Kidney capillary endothelial cell (primary cell): ENCODE data around the gene MCOLN2.
"Not testable (repeated sequence)": the region's sequence is repeated elsewhere in the genome, so short reads cannot be mapped to it uniquely, and the experiment has no call there.

Source experiments
- DNase-seq: peaks from one replicate; pipeline ENCODE4 v3.0.0-alpha.2; 2018; ENCODE audit warnings: low spot score

MCOLN2 gene

GRCh38 chr1:84940481-84940880, 56.4 kb downstream of the MCOLN2 start:
- peak; percentile 21 for DNase-seq

- DNase-seq = no peak
Measured at GRCh38 chr1:84939761-84940160, 57.2 kb downstream of the MCOLN2 start.

GRCh38 chr1:84939151-84939550, 57.8 kb downstream of the MCOLN2 start:
- no peak for DNase-seq

GRCh38 chr1:84936116-84936810, 60.6 kb downstream of the MCOLN2 start:
- DNase-seq = peak; percentile 71

GRCh38 chr1:84933011-84933611, 63.8 kb downstream of the MCOLN2 start:
- no peak for DNase-seq

GRCh38 chr1:84930831-84931230, 66.1 kb downstream of the MCOLN2 start:
- no peak for DNase-seq

- DNase-seq = no peak
Measured at GRCh38 chr1:84930329-84930728, 66.6 kb downstream of the MCOLN2 start.

- no peak for DNase-seq
Measured at GRCh38 chr1:84929581-84929980, 67.3 kb downstream of the MCOLN2 start.

GRCh38 chr1:84928979-84929378, 67.9 kb downstream of the MCOLN2 start:
- DNase-seq = no peak

- DNase-seq = no peak
Measured at GRCh38 chr1:84923317-84923716, 73.6 kb downstream of the MCOLN2 start.

- DNase-seq = no peak
Measured at GRCh38 chr1:84920159-84920558, 76.8 kb downstream of the MCOLN2 start.

GRCh38 chr1:84919461-84919970, 77.4 kb downstream of the MCOLN2 start:
- DNase-seq = no peak

GRCh38 chr1:84918726-84919336, 78.1 kb downstream of the MCOLN2 start:
- DNase-seq = no peak

GRCh38 chr1:84916897-84917296, 80.0 kb downstream of the MCOLN2 start:
- DNase-seq = no peak

- DNase-seq = no peak
Measured at GRCh38 chr1:84913555-84913892, 83.4 kb downstream of the MCOLN2 start.

GRCh38 chr1:84912726-84913554, 84.0 kb downstream of the MCOLN2 start:
- DNase-seq = no peak

GRCh38 chr1:84908746-84909464, 88.0 kb downstream of the MCOLN2 start:
- DNase-seq = not testable (repeated sequence)

GRCh38 chr1:84907095-84907827, 89.7 kb downstream of the MCOLN2 start:
- DNase-seq = no peak

GRCh38 chr1:84902727-84903126, 94.2 kb downstream of the MCOLN2 start:
- DNase-seq = not testable (repeated sequence)

GRCh38 chr1:84899969-84900368, 96.9 kb downstream of the MCOLN2 start:
- DNase-seq = no peak

- no peak for DNase-seq
Measured at GRCh38 chr1:84896279-84896678, 100.6 kb downstream of the MCOLN2 start.
